ENCODE measurements around the gene OLFML3. TPM values are rescaled to one million over a fixed set of nuclear protein-coding genes. Genes with fewer than 3 reads are reported as not detected.

The OLFML3 gene
- total RNA-seq, 1 donor from 2014 or later = 7.2 TPM

GRCh38 chr1:113949007-113949406 is 30.3 kb upstream of the OLFML3 start:
- peak in 1 of 2 donors; percentile 23 for DNase-seq (ENCODE audit: low read depth in 2 of 2)

- no peak for DNase-seq (ENCODE audit: low read depth in 2 of 2)
These were observed 28.4 kb upstream of the OLFML3 start for GRCh38 chr1:113950908-113951307.

GRCh38 chr1:113951719-113952118 is 27.6 kb upstream of the OLFML3 start:
- DNase-seq (ENCODE audit: low read depth in 2 of 2) = no peak

GRCh38 chr1:113957984-113958383 is 21.3 kb upstream of the OLFML3 start:
- DNase-seq (ENCODE audit: low read depth in 2 of 2) = no peak

GRCh38 chr1:113958691-113959090 is 20.6 kb upstream of the OLFML3 start:
- no peak for DNase-seq (ENCODE audit: low read depth in 2 of 2)

GRCh38 chr1:113963281-113963906 is 15.9 kb upstream of the OLFML3 start:
- no peak for DNase-seq (ENCODE audit: low read depth in 2 of 2)

GRCh38 chr1:113965703-113966412 is 13.4 kb upstream of the OLFML3 start:
- DNase-seq (ENCODE audit: low read depth in 2 of 2) = no peak

- no peak for DNase-seq (ENCODE audit: low read depth in 2 of 2)
These were observed 6.3 kb upstream of the OLFML3 start for GRCh38 chr1:113972954-113973353.

- peak; percentile 69 to 77 for DNase-seq (ENCODE audit: low read depth in 2 of 2)
These were observed 3.9 kb upstream of the OLFML3 start for GRCh38 chr1:113975211-113975895.

- peak; percentile 55 to 79 for DNase-seq (ENCODE audit: low read depth in 2 of 2)
These were observed 2.5 kb upstream of the OLFML3 start for GRCh38 chr1:113976609-113977278.

GRCh38 chr1:113977906-113978305 is 1.4 kb upstream of the OLFML3 start:
- DNase-seq (ENCODE audit: low read depth in 2 of 2) = peak in 1 of 2 donors; percentile 32

- no peak for DNase-seq (ENCODE audit: low read depth in 2 of 2)
These were observed 836 bp downstream of the OLFML3 start for GRCh38 chr1:113980110-113980509.

GRCh38 chr1:113981962-113982931 is 3.0 kb downstream of the OLFML3 start:
- DNase-seq (ENCODE audit: low read depth in 2 of 2) = no peak

- no peak for DNase-seq (ENCODE audit: low read depth in 2 of 2)
These were observed 3.7 kb downstream of the OLFML3 start for GRCh38 chr1:113982949-113983348.

- DNase-seq (ENCODE audit: low read depth in 2 of 2) = no peak
These were observed 4.1 kb downstream of the OLFML3 start for GRCh38 chr1:113983391-113983790.

- DNase-seq (ENCODE audit: low read depth in 2 of 2) = no peak
These were observed 4.6 kb downstream of the OLFML3 start for GRCh38 chr1:113983826-113984225.

- peak; percentile 79 to 91 for DNase-seq (ENCODE audit: low read depth in 2 of 2)
These were observed 5.4 kb downstream of the OLFML3 start for GRCh38 chr1:113984710-113985109.

- no peak for DNase-seq (ENCODE audit: low read depth in 2 of 2)
These were observed 7.5 kb downstream of the OLFML3 start for GRCh38 chr1:113986802-113987201.

- DNase-seq (ENCODE audit: low read depth in 2 of 2) = no peak
These were observed 8.0 kb downstream of the OLFML3 start for GRCh38 chr1:113987259-113987658.

- DNase-seq (ENCODE audit: low read depth in 2 of 2) = no peak
These were observed 11.3 kb downstream of the OLFML3 start for GRCh38 chr1:113990530-113990929.

GRCh38 chr1:113990961-113991360 is 11.7 kb downstream of the OLFML3 start:
- DNase-seq (ENCODE audit: low read depth in 2 of 2) = no peak
